HEK293 (cell line): ENCODE data around the gene CDC34.

ENCODE experiments used
- BCL11B ChIP-seq: fragments of 450-650 bp; formaldehyde crosslinking; IDR thresholded peaks from 2 replicates; pipeline ENCODE4 v1.5.1; 2016; ENCODE audit warnings: low read depth, missing biosample characterization, missing genetic modification characterization
- ZNF274 ChIP-seq, 2 experiments: fragments of 200-500 bp in 1 of 2; fragments of 450-650 bp in 1 of 2; sonication (Bioruptor generic) in 1 of 2; formaldehyde crosslinking in 1 of 2; IDR thresholded peaks; 2 replicates each; pipeline versions ENCODE4 v1.5.1 to v1.6.1; 2014 to 2016; ENCODE audit warnings: borderline replicate concordance in 1 of 2, inconsistent platforms in 1 of 2, low read length in 1 of 2, missing biosample characterization in 1 of 2, missing genetic modification characterization in 1 of 2
- TF ChIP-seq, protein P1 (sequence below): fragments of 450-650 bp; formaldehyde crosslinking; IDR thresholded peaks from 2 replicates; pipeline ENCODE4 v1.5.1; 2016; ENCODE audit warnings: missing biosample characterization, missing genetic modification characterization
- TF ChIP-seq, protein P2 (sequence below): fragments of 450-650 bp; formaldehyde crosslinking; IDR thresholded peaks from 2 replicates; pipeline ENCODE4 v1.5.1; 2016; ENCODE audit warnings: missing biosample characterization, missing genetic modification characterization

DNA sequence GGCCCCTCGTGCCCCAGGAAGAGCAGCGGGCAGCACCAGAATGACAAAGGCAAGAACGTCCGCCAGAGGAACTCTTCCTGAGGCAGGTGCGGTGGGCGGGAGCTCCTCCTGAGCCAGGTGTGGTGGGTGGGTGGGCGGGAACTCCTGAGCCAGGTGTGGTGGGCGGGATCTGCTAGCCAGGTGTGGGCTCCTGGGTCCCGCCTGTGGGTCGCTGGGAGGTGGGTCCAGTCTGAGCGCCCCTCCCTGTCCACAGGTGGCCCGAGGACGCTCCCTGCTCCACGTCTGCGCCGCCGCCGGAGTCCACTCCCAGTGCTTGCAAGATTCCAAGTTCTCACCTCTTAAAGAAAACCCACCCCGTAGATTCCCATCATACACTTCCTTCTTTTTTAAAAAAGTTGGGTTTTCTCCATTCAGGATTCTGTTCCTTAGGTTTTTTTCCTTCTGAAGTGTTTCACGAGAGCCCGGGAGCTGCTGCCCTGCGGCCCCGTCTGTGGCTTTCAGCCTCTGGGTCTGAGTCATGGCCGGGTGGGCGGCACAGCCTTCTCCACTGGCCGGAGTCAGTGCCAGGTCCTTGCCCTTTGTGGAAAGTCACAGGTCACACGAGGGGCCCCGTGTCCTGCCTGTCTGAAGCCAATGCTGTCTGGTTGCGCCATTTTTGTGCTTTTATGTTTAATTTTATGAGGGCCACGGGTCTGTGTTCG, 51.1 kb downstream of the CDC34 start:
- TF ChIP-seq, protein P1, sequence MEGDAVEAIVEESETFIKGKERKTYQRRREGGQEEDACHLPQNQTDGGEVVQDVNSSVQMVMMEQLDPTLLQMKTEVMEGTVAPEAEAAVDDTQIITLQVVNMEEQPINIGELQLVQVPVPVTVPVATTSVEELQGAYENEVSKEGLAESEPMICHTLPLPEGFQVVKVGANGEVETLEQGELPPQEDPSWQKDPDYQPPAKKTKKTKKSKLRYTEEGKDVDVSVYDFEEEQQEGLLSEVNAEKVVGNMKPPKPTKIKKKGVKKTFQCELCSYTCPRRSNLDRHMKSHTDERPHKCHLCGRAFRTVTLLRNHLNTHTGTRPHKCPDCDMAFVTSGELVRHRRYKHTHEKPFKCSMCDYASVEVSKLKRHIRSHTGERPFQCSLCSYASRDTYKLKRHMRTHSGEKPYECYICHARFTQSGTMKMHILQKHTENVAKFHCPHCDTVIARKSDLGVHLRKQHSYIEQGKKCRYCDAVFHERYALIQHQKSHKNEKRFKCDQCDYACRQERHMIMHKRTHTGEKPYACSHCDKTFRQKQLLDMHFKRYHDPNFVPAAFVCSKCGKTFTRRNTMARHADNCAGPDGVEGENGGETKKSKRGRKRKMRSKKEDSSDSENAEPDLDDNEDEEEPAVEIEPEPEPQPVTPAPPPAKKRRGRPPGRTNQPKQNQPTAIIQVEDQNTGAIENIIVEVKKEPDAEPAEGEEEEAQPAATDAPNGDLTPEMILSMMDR, result no peak
- no peak for TF ChIP-seq ZNF274 (IDR thresholded peaks at IDR 0.05; ENCODE audit: low read length)
- TF ChIP-seq ZNF274 (tag by site-specific recombination; IDR thresholded peaks at IDR 0.05; ENCODE audit: borderline replicate concordance), result no peak
- no peak for TF ChIP-seq BCL11B (tag by site-specific recombination)
- TF ChIP-seq, protein P2, sequence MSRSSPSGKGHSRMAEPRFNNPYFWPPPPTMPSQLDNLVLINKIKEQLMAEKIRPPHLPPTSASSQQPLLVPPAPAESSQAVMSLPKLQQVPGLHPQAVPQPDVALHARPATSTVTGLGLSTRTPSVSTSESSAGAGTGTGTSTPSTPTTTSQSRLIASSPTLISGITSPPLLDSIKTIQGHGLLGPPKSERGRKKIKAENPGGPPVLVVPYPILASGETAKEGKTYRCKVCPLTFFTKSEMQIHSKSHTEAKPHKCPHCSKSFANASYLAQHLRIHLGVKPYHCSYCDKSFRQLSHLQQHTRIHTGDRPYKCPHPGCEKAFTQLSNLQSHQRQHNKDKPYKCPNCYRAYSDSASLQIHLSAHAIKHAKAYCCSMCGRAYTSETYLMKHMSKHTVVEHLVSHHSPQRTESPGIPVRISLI (tag by site-specific recombination), result no peak
